Peyer's patch (tissue), 4 donors: Measurements from ENCODE around the gene TRIM5.

Experiments
- CTCF ChIP-seq, 6 experiments: fragments of 450-650 bp in 4 of 6; fragments of 200-600 bp in 2 of 6; sonication (generic) in 1 of 6; IDR thresholded peaks; one replicate each; pipeline ENCODE4 v1.5.1; 2017 to 2019; ENCODE audit warnings: antibody characterized with exemption in 6 of 6, mild to moderate bottlenecking in 3 of 6, moderate library complexity in 1 of 6
- POLR2A ChIP-seq, 2 donors: fragments of 450-650 bp; IDR thresholded peaks; one replicate each; pipeline ENCODE4 v1.5.1; 2017; ENCODE audit warnings: antibody characterized with exemption in 2 of 2, mild to moderate bottlenecking in 2 of 2, moderate library complexity in 2 of 2

- TF ChIP-seq POLR2A (IDR thresholded peaks at IDR 0.05) (no peak), CTCF (IDR thresholded peaks at IDR 0.05) (no peak)
Observed at GRCh38 chr11:5726351-5726750, 41.5 kb upstream of the TRIM5 start.
